ENCODE results near the gene GREM2. TPM values are rescaled to one million over a fixed set of nuclear protein-coding genes. Genes with fewer than 3 reads are reported as not detected.

GREM2 gene
- total and polyA plus RNA-seq, 9 of the 15 experiments (the other 6 are each of a cell fraction or from before 2014, with no cell fraction given): 0.01 to 0.07 (median 0.05) TPM; not detected in 5

- DNase-seq (ENCODE audit: extremely low read depth in 1 of 4, low spot score in 3 of 4) (no peak), ATAC-seq (no peak), FAIRE-seq (no peak)
- Histone ChIP-seq H3K9me3 (replicated peaks; ENCODE audit: control insufficient read depth, insufficient read depth, low read depth, low read length) (no peaks in the 10 kb centered on the region; the same call in 1 of the 2 replicates), H3K4me2 (ENCODE audit: insufficient read depth, low read length) (no peak overlapping the region), H3K4me3 (no peak overlapping the region), H2AFZ (ENCODE audit: low read depth, low read length) (no peak overlapping the region), H3K4me1 (replicated peaks in 1 of 2; ENCODE audit: control insufficient read depth in 2 of 2, insufficient read depth in 2 of 2, low read length in 2 of 2) (peaks cover 0 to 10% of the 10 kb centered on the region in 2 experiments; a peak in 2 of 5 replicates), H3K79me2 (ENCODE audit: control insufficient read depth, insufficient read depth, low read length) (no peaks in the 10 kb centered on the region), H3K9ac (ENCODE audit: insufficient read depth in 1 of 2, low read depth in 2 of 2, low read length in 2 of 2) (no peak overlapping the region), H3K9me1 (ENCODE audit: control insufficient read depth, insufficient read depth, low read length) (no peaks in the 10 kb centered on the region), H4K20me1 (replicated peaks; ENCODE audit: control insufficient read depth, insufficient read depth, low read length) (no peaks in the 10 kb centered on the region), H3K36me3 (ENCODE audit: control insufficient read depth, insufficient read depth, low read length) (no peaks in the 10 kb centered on the region), H3K27me3 (ENCODE audit: control insufficient read depth in 2 of 2, insufficient read depth in 2 of 2, low read length in 2 of 2) (no peaks in the 10 kb centered on the region), H3K27ac (ENCODE audit: extremely low read depth, low read depth, low read length) (no peak overlapping the region)
- ChIA-PET POLR2A (no interaction called here), CTCF (ENCODE audit: low intra/inter-chr PET ratio) (no interaction called here)
- in situ Hi-C loops (cut with MboI) (no loop called here), intact Hi-C loops (cut with micrococcal nuclease) (no loop called here)
- BruUV-seq (replicated peaks): no TSS peak
- TF ChIP-seq RFX1 (IDR thresholded peaks at IDR 0.05) (no peak), MCM2 (IDR thresholded peaks at IDR 0.05; ENCODE audit: low read depth) (no peak), BDP1 (IDR thresholded peaks at IDR 0.05; ENCODE audit: insufficient read depth, insufficient read length) (no peak), ZNF133 (CRISPR knock-in tag; IDR thresholded peaks at IDR 0.05) (no peak), SP1 (CRISPR knock-in tag; IDR thresholded peaks at IDR 0.05) (no peak), POLR2B (IDR thresholded peaks at IDR 0.05; ENCODE audit: low read depth, partially characterized antibody) (no peak), ZNF507 (tag; conservative IDR thresholded peaks at IDR 0.05) (no peak), ZNF41 (CRISPR knock-in tag; conservative IDR thresholded peaks at IDR 0.05) (no peak), ZBTB7A (IDR thresholded peaks at IDR 0.05; ENCODE audit: borderline replicate concordance, control insufficient read depth, low read depth, low read length) (no peak)
- TF ChIP-seq, protein P1, sequence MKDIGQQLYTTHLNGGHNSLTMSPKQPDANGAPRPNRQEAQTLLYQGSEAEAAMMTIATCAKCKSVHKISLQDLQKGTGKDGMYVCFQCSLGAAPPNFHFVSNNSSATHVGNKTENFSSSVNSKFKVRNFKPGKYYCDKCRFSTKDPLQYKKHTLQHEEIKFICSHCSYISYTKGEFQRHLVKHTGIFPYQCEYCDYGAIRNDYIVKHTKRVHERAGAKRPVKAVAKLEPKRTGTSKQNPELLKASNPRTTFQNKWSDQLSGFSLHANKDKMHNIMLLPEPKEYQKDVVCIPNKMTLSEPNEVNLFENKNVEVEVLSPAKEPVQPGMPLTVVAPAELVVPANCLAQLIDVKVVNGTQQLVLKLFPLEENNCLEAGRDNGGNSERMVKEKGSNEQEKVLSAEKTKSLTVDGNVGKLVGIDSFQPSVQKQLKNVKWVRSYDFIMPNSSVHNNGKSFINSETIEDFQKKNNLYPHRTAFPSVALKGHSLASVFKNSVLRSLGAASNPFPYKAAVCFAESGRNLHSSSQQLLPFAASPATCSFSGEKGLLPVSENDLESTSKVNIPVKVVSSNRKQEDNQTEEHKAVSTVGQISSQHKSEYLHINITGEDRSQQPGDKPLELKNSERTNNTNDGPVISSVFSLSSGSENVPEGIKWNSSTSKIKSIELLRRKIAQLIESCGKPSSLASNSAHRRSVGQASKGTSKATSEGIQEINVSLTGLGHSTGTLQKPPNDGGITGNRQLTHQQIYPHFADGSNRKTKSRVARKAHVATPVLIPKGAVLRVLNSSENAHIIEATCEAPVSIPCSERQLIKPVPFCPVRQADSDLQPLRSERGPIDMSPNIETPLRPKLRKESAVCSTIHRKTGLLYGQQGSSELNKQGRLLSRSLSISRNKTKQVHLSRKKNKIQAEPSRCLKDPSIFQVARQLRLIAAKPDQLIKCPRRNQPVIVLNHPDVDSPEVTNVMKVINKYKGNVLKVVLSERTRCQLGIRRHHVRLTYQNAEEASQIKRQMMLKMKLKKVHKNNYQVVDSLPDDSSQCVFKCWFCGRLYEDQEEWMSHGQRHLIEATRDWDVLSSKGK (CRISPR knock-in tag; IDR thresholded peaks at IDR 0.05): no peak
- TF ChIP-seq, protein P2, sequence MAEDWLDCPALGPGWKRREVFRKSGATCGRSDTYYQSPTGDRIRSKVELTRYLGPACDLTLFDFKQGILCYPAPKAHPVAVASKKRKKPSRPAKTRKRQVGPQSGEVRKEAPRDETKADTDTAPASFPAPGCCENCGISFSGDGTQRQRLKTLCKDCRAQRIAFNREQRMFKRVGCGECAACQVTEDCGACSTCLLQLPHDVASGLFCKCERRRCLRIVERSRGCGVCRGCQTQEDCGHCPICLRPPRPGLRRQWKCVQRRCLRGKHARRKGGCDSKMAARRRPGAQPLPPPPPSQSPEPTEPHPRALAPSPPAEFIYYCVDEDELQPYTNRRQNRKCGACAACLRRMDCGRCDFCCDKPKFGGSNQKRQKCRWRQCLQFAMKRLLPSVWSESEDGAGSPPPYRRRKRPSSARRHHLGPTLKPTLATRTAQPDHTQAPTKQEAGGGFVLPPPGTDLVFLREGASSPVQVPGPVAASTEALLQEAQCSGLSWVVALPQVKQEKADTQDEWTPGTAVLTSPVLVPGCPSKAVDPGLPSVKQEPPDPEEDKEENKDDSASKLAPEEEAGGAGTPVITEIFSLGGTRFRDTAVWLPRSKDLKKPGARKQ (CRISPR knock-in tag; IDR thresholded peaks at IDR 0.05): no peak
- WGBS (ENCODE audit: insufficient coverage, low coverage, missing lambda C conversion rate): 15% methylated on average over 5 of the region's 5 CpGs
These were observed 115.0 kb downstream of the GREM2 start for GRCh38 chr1:240496941-240497340.

Measured in K562 (cell line).